NT2/D1 (cell line): ENCODE data around the gene NELL1.

Experiments
- DNase-seq: peaks from one replicate; pipeline ENCODE4 v3.0.0-alpha.2; 2011; ENCODE audit warnings: low read depth, low spot score
- H3K27me3 ChIP-seq: 2 replicates; pipeline ENCODE4 v1.6.0; 2011; ENCODE audit warnings: mild to moderate bottlenecking; ENCODE audit not compliant: insufficient read length, insufficient read depth
- H3K36me3 ChIP-seq: 2 replicates; pipeline ENCODE4 v1.6.1; 2011; ENCODE audit warnings: mild to moderate bottlenecking, low read length, mixed read lengths; ENCODE audit not compliant: insufficient read depth, insufficient read length
- H3K4me1 ChIP-seq: 2 replicates; pipeline ENCODE4 v1.5.1; 2011; ENCODE audit not compliant: insufficient read depth, insufficient read length
- H3K4me3 ChIP-seq: 2 replicates; pipeline ENCODE4 v1.5.1; 2011; ENCODE audit warnings: low read depth; ENCODE audit not compliant: insufficient read length
- H3K9ac ChIP-seq: 2 replicates; pipeline ENCODE4 v1.6.0; 2011; ENCODE audit warnings: low read depth; ENCODE audit not compliant: insufficient read length
- H3K9me3 ChIP-seq: 2 replicates; pipeline ENCODE4 v1.5.1; 2011; ENCODE audit warnings: mild to moderate bottlenecking, low read length; ENCODE audit not compliant: insufficient read depth
- SUZ12 ChIP-seq: IDR thresholded peaks from 2 replicates; pipeline ENCODE4 v1.6.1; 2011; ENCODE audit not compliant: insufficient read length, insufficient read depth; ENCODE audit errors: extremely low read depth
- YY1 ChIP-seq: IDR thresholded peaks from 2 replicates; pipeline ENCODE4 v1.6.1; 2011; ENCODE audit not compliant: insufficient read length, insufficient read depth
- ZNF274 ChIP-seq: IDR thresholded peaks from 2 replicates; pipeline ENCODE4 v1.6.1; 2011; ENCODE audit warnings: mild to moderate bottlenecking, low read depth, low read length

The NELL1 gene

DNA sequence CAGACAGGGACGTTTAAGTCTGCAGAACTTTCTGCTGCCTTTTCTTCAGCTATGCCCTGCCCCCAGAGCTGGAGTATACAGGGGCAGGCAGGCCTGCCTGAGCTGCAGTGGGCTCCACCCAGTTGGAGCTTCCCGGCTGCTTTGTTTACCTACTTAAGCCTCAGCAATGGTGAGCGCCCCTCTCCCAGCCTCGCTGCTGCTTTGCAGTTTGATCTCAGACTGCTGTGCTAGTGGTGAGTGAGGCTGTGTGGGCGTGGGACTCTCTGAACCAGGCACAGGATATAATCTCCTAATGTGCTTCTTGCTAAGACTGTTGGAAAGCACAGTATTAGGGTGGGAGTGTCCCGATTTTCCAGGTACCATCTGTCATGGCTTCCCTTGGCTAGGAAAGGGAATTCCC lies 38.5 kb downstream of the NELL1 start:
- Histone ChIP-seq H3K9me3 (no peaks in the 10 kb centered on the region; the same call in 1 of the 2 replicates), H3K4me1 (no peaks in the 10 kb centered on the region), H3K36me3 (no peaks in the 10 kb centered on the region), H3K27me3 (no peaks in the 10 kb centered on the region), H3K9ac (no peak overlapping the region), H3K4me3 (no peak overlapping the region)
- no peak for DNase-seq
- TF ChIP-seq ZNF274 (no peak), YY1 (no peak), SUZ12 (no peak)

- no peaks in the 10 kb centered on the region for H3K27me3 ChIP-seq
- no peak overlapping the region for H3K4me3 ChIP-seq
- DNase-seq: no peak
- H3K9me3 ChIP-seq: no peaks in the 10 kb centered on the region; the same call in 1 of the 2 replicates
- no peaks in the 10 kb centered on the region for H3K36me3 ChIP-seq
- no peaks in the 10 kb centered on the region for H3K4me1 ChIP-seq
- no peak overlapping the region for H3K9ac ChIP-seq
- TF ChIP-seq YY1 (no peak), SUZ12 (no peak), ZNF274 (no peak)
These were observed 43.5 kb downstream of the NELL1 start for GRCh38 chr11:20712912-20713311.

DNA sequence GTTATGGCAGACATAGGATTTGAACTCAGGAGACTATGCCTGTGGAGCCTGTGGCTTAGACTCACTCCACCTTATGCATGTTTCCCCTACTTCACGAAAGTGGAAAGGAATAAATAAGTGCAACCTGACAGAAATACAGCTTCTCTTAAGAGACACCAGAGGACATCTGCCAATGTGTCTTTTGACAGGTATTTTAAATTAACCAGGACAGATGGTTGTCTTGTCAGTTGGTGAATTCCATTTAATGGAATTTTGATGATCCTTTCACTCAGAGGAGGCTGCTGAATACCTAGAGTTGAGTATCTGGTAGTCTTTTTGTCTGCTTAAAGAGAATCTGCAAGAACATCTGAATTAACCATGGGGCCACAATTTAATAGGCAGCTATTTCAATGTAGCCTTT lies 46.1 kb downstream of the NELL1 start:
- DNase-seq: no peak
- no peaks in the 10 kb centered on the region for H3K36me3 ChIP-seq
- TF ChIP-seq SUZ12 (no peak), YY1 (no peak), ZNF274 (no peak)
- no peak overlapping the region for H3K9ac ChIP-seq
- no peaks in the 10 kb centered on the region for H3K4me1 ChIP-seq
- H3K27me3 ChIP-seq: no peaks in the 10 kb centered on the region
- no peaks in the 10 kb centered on the region for H3K9me3 ChIP-seq
- H3K4me3 ChIP-seq: no peak overlapping the region

DNA sequence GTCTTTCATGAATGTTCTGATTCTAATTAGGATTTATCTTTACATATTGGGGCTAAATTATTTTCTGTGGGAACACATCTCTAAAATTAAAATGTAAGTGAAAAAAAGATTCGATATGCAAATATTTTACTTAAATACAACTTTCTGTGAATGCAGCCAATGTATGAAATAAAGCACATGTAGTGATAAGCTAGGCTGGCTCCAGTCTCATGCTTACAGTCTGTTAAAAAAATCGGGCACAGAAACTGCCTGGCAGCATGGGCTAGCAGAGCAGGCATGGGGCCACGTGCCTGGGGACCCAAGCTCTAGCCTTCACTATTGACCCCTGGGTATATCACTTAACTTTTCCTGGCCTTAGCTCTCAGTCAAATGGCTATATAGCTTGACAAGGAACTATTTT lies 46.5 kb downstream of the NELL1 start:
- no peaks in the 10 kb centered on the region for H3K27me3 ChIP-seq
- no peaks in the 10 kb centered on the region for H3K9me3 ChIP-seq
- no peaks in the 10 kb centered on the region for H3K4me1 ChIP-seq
- no peak overlapping the region for H3K9ac ChIP-seq
- TF ChIP-seq ZNF274: no peak
- no peak for TF ChIP-seq SUZ12
- TF ChIP-seq YY1: no peak
- H3K36me3 ChIP-seq: no peaks in the 10 kb centered on the region
- no peak overlapping the region for H3K4me3 ChIP-seq
- DNase-seq: no peak

DNA sequence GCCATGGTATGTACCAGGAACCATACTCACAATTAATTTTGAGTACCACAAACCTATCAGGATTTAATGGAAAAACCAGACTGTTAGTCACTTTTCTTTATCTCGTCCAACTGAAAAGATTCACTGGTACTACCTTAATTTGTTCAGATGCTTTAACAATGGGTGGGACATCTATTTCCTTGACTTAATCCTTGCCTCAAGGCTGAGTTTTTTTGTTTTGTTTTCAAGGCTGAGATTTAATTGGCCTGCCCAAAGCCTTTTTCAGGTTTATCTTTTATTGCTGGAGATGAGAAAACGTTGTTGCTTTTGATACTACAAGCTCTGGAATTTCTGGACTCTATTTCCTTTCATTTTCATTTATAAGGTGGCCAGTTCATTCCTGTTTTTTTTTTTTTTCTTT lies 50.4 kb downstream of the NELL1 start:
- H3K36me3 ChIP-seq: no peaks in the 10 kb centered on the region
- H3K4me1 ChIP-seq: no peaks in the 10 kb centered on the region
- no peak overlapping the region for H3K9ac ChIP-seq
- H3K9me3 ChIP-seq: no peaks in the 10 kb centered on the region
- no peak overlapping the region for H3K4me3 ChIP-seq
- TF ChIP-seq SUZ12 (no peak), ZNF274 (no peak), YY1 (no peak)
- no peaks in the 10 kb centered on the region for H3K27me3 ChIP-seq
- DNase-seq: no peak

DNA sequence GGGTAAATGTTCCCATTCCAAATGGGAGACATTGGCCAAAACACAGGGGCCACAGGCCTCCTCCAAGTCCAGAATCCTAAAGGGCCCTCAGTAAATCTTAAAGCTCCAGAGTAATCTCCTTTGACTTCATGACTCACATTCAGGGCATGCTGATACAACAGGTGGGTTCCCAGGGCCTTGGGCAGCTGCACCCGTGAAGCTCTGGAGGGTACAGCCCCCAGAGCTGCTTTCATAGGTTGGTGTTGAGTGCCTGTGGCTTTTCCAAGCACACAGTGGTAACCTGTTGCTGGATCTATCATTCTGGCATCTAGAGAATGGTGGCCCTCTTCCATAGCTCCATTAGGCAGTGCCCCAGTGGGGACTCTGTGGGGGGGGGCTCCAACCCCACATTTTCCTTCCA lies 54.0 kb downstream of the NELL1 start:
- H3K27me3 ChIP-seq: no peaks in the 10 kb centered on the region
- H3K36me3 ChIP-seq: no peaks in the 10 kb centered on the region
- H3K4me3 ChIP-seq: no peak overlapping the region
- no peak overlapping the region for H3K9ac ChIP-seq
- no peaks in the 10 kb centered on the region for H3K4me1 ChIP-seq
- no peak for DNase-seq
- TF ChIP-seq ZNF274 (no peak), YY1 (no peak), SUZ12 (no peak)
- H3K9me3 ChIP-seq: no peaks in the 10 kb centered on the region

DNA sequence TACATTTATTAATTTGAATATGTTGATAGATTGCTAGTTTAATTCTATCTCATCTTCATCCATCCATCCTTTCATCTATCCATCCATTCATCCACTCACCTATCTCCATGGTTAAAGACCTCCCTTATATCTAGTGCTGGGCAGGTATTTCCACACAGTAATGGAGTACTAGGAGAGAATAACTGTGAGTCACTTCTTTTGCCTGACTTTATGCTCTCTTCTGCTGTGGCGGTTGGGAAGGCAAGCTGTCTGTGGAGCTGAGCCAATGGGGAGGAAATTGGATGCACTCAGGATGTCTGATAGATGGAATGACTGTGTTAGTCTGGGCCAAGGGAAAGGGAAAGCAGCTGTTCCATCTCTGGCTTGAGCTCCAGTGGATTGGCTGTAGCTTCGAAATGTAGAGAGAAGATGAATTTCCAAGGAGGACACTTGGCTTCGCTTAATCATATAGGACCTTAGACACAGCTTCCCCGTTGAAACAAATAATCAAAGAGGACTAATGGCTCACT lies 60.3 kb downstream of the NELL1 start:
- no peaks in the 10 kb centered on the region for H3K9me3 ChIP-seq
- H3K4me1 ChIP-seq: no peaks in the 10 kb centered on the region
- no peak overlapping the region for H3K4me3 ChIP-seq
- no peak for DNase-seq
- no peak overlapping the region for H3K9ac ChIP-seq
- H3K36me3 ChIP-seq: no peaks in the 10 kb centered on the region
- TF ChIP-seq SUZ12 (no peak), ZNF274 (no peak), YY1 (no peak)
- H3K27me3 ChIP-seq: no peaks in the 10 kb centered on the region

DNA sequence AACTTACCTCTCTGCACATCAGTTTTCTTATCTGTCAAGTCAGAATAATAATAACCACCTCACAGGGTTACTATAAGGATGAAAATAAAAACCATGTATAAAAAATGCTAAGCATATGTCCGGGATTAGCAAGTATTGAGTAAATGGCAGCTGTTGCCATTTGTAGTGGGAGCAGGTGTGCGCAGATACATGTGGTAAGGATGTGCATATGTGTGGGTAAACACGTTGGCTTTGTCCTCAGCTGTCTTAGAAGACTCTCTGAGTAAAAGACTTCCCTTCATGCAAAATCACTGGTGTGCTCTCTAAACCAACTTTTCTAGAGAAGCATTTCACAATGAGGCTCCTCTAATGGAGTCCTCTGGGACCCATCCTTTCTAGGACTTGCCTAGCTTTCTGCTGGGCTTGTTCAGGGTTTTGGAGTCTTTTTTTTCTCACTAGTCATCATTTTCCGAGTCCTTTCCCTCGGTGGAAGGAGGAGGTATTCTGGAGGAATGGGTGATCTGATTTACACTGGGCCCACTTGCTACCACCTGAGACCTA lies 62.4 kb downstream of the NELL1 start:
- H3K9me3 ChIP-seq: no peaks in the 10 kb centered on the region
- TF ChIP-seq ZNF274: no peak
- no peak for TF ChIP-seq SUZ12
- no peak for TF ChIP-seq YY1
- no peaks in the 10 kb centered on the region for H3K36me3 ChIP-seq
- no peak overlapping the region for H3K4me3 ChIP-seq
- H3K4me1 ChIP-seq: no peaks in the 10 kb centered on the region
- H3K9ac ChIP-seq: no peak overlapping the region
- DNase-seq: no peak
- H3K27me3 ChIP-seq: no peaks in the 10 kb centered on the region
